HG03460 (cell line): ENCODE results near the gene PDE4B.

ENCODE experiments used
- ATAC-seq: cut with Tn5 transposase; IDR thresholded peaks from one replicate; pipeline ENCODE4 v1.9.1; 2021; ENCODE audit not compliant: unreplicated experiment

The PDE4B gene

GRCh38 chr1:65792669-65793358, at the start of gene PDE4B:
Gene PDE4B, plus strand, starts transcription at chr1:65792895.
- no peak for ATAC-seq

GRCh38 chr1:65744731-65745130, 48.0 kb upstream of the PDE4B start:
- ATAC-seq: no peak

GRCh38 chr1:65751961-65752360, 40.7 kb upstream of the PDE4B start:
- ATAC-seq: no peak

GRCh38 chr1:65756616-65757015, 36.1 kb upstream of the PDE4B start:
- no peak for ATAC-seq

GRCh38 chr1:65757531-65757930, 35.2 kb upstream of the PDE4B start:
- no peak for ATAC-seq

- ATAC-seq: no peak
Observed at GRCh38 chr1:65758128-65758527, 34.6 kb upstream of the PDE4B start.

GRCh38 chr1:65759516-65759915, 33.2 kb upstream of the PDE4B start:
- no peak for ATAC-seq

GRCh38 chr1:65762081-65762862, 30.4 kb upstream of the PDE4B start:
- ATAC-seq: no peak

- ATAC-seq: no peak
Observed at GRCh38 chr1:65764052-65764451, 28.6 kb upstream of the PDE4B start.

- no peak for ATAC-seq
Observed at GRCh38 chr1:65765631-65766030, 27.1 kb upstream of the PDE4B start.

GRCh38 chr1:65769636-65770035, 23.1 kb upstream of the PDE4B start:
- ATAC-seq: no peak

GRCh38 chr1:65772607-65773006, 20.1 kb upstream of the PDE4B start:
- ATAC-seq: no peak

GRCh38 chr1:65773391-65774123, 19.1 kb upstream of the PDE4B start:
- ATAC-seq: no peak

GRCh38 chr1:65788762-65789161, 3.9 kb upstream of the PDE4B start:
- no peak for ATAC-seq

GRCh38 chr1:65791396-65791795, 1.3 kb upstream of the PDE4B start:
- ATAC-seq: no peak

- no peak for ATAC-seq
Observed at GRCh38 chr1:65791801-65792668, 660 bp upstream of the PDE4B start.

GRCh38 chr1:65793359-65793732, 651 bp downstream of the PDE4B start:
- ATAC-seq: no peak

- no peak for ATAC-seq
Observed at GRCh38 chr1:65795311-65795710, 2.6 kb downstream of the PDE4B start.

- no peak for ATAC-seq
Observed at GRCh38 chr1:65799601-65800000, 6.9 kb downstream of the PDE4B start.

GRCh38 chr1:65804584-65804983, 11.9 kb downstream of the PDE4B start:
- no peak for ATAC-seq

- ATAC-seq: peak; percentile 99
Observed at GRCh38 chr1:65812065-65812464, 19.4 kb downstream of the PDE4B start.
